ENCODE data around the gene SFMBT2. TPM values are rescaled to one million over a fixed set of nuclear protein-coding genes. Genes with fewer than 3 reads are reported as not detected.
"Not testable (repeated sequence)": the region's sequence is repeated elsewhere in the genome, so short reads cannot be mapped to it uniquely, and the experiment has no call there.

Gene SFMBT2
- total and polyA plus RNA-seq, 7 donors = 0.53 to 8.2 (median 3.0) TPM

GRCh38 chr10:7230951-7231350, 179.9 kb downstream of the SFMBT2 start:
- Histone ChIP-seq H3K4me1 (no peaks in the 10 kb centered on the region), H3K9me3 (no peaks in the 10 kb centered on the region), H3K4me3 (no peak overlapping the region), H3K27me3 (ENCODE audit: insufficient read depth in 3 of 3, low read length in 2 of 3) (no peaks in the 10 kb centered on the region), H3K36me3 (ENCODE audit: insufficient read depth in 1 of 2, low read depth in 1 of 2) (peaks cover 5 to 12% of the 10 kb centered on the region in 2 donors), H3K27ac (no peak overlapping the region)
- no peak for TF ChIP-seq CTCF (IDR thresholded peaks at IDR 0.05)
- intact Hi-C loops (cut with DNase I) = no loop called here
- WGBS, 3 donors = 88 to 90% (median 90%) methylated on average over 4 of the region's 4 CpGs
- ATAC-seq = no peak
- no peak for DNase-seq

DNA sequence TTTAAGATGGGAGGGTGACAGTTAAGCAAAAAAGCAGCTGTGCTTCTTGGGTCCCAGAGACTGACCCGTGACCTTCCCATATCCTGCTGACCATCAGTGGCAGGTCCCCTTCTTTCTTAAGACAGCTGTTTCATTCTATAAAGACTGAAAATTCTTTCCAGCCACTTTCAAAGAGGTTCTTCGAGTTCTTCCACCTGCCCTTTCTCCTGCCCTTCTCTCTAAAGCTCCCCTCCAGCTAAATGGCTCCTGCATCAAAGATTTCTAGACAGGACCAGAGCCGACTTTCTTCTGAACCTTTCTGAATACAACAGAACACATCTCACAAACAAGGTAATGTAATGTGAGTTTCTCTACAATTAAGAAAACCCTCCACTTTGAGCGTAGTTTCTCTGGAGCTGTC, 180.8 kb downstream of the SFMBT2 start:
- intact Hi-C loops (cut with DNase I) = no loop called here

GRCh38 chr10:7225133-7225532, 185.7 kb downstream of the SFMBT2 start:
- Histone ChIP-seq H3K4me3 (no peak overlapping the region), H3K4me1 (no peaks in the 10 kb centered on the region), H3K27me3 (ENCODE audit: insufficient read depth in 3 of 3, low read length in 2 of 3) (no peaks in the 10 kb centered on the region), H3K9me3 (peaks cover 20% of the 10 kb centered on the region), H3K27ac (no peak overlapping the region), H3K36me3 (ENCODE audit: insufficient read depth in 1 of 2, low read depth in 1 of 2) (peaks cover 8 to 15% of the 10 kb centered on the region in 2 donors)
- ATAC-seq (no peak), DNase-seq (no peak)
- TF ChIP-seq CTCF (IDR thresholded peaks at IDR 0.05) = no peak
- 90 to 94% (median 92%) methylated on average over 8 of the region's 8 CpGs for WGBS, 3 donors
- intact Hi-C loops (cut with DNase I) = no loop called here

More for the DNA sequence above, 180.8 kb downstream of the SFMBT2 start:
- Histone ChIP-seq H3K27me3 (ENCODE audit: insufficient read depth in 3 of 3, low read length in 2 of 3) (no peaks in the 10 kb centered on the region), H3K36me3 (ENCODE audit: insufficient read depth in 1 of 2, low read depth in 1 of 2) (peaks cover 5 to 15% of the 10 kb centered on the region in 2 donors), H3K4me3 (no peak overlapping the region), H3K27ac (no peak overlapping the region), H3K4me1 (no peaks in the 10 kb centered on the region), H3K9me3 (peaks cover 3% of the 10 kb centered on the region)
- WGBS, 3 donors = 87 to 93% (median 92%) methylated on average over 4 of the region's 4 CpGs
- ATAC-seq (no peak), DNase-seq (no peak)
- TF ChIP-seq CTCF (IDR thresholded peaks at IDR 0.05) = no peak

DNA sequence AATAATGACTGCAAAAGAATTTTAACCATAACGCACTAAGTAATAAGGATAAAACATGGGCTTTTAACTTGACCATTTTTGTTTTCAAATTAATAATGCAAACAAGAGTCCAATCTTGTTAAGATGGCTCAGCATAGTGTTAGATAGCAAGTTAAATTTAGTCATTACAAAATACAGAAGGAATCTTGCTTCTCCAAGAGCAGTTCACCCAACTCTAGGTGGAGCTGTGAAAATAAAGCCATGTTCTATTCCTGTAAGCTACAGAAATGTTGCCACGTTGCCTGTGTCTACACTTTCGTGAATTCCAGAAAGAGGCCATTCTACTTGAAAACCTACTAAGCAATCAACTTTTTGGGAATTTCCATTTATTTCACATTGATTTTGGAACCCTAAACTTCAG, 191.9 kb downstream of the SFMBT2 start:
- peaks cover 7% of the 10 kb centered on the region for H3K9me3 ChIP-seq
- ATAC-seq (peak; percentile 75 to 84 (median 82)), DNase-seq (no peak)
- no peak overlapping the region for H3K27ac ChIP-seq
- H3K27me3 ChIP-seq (ENCODE audit: insufficient read depth in 3 of 3, low read length in 2 of 3) = no peaks in the 10 kb centered on the region
- 56 to 75% (median 58%) methylated on average over 3 of the region's 3 CpGs for WGBS, 3 donors
- intact Hi-C loops (cut with DNase I) = no loop called here
- H3K4me3 ChIP-seq = no peak overlapping the region
- no peak for TF ChIP-seq CTCF (IDR thresholded peaks at IDR 0.05)
- H3K4me1 ChIP-seq = peaks cover 6% of the 10 kb centered on the region
- H3K36me3 ChIP-seq (ENCODE audit: insufficient read depth in 1 of 2, low read depth in 1 of 2) = peaks cover 0 to 2% of the 10 kb centered on the region in 2 donors

GRCh38 chr10:7212696-7213095, 198.1 kb downstream of the SFMBT2 start:
- H3K4me1 ChIP-seq; intact Hi-C loops (cut with DNase I); H3K4me3 ChIP-seq; ATAC-seq; DNase-seq; H3K27me3 ChIP-seq (ENCODE audit: insufficient read depth in 3 of 3, low read length in 2 of 3); H3K36me3 ChIP-seq (ENCODE audit: insufficient read depth in 1 of 2, low read depth in 1 of 2); H3K9me3 ChIP-seq; H3K27ac ChIP-seq: not testable (repeated sequence)
- WGBS, 3 donors = 93 to 96% (median 96%) methylated on average over 3 of the region's 3 CpGs
